ENCODE results near the gene ZNF14.
"Not testable (repeated sequence)": the region's sequence is repeated elsewhere in the genome, so short reads cannot be mapped to it uniquely, and the experiment has no call there.

The ZNF14 gene

DNA sequence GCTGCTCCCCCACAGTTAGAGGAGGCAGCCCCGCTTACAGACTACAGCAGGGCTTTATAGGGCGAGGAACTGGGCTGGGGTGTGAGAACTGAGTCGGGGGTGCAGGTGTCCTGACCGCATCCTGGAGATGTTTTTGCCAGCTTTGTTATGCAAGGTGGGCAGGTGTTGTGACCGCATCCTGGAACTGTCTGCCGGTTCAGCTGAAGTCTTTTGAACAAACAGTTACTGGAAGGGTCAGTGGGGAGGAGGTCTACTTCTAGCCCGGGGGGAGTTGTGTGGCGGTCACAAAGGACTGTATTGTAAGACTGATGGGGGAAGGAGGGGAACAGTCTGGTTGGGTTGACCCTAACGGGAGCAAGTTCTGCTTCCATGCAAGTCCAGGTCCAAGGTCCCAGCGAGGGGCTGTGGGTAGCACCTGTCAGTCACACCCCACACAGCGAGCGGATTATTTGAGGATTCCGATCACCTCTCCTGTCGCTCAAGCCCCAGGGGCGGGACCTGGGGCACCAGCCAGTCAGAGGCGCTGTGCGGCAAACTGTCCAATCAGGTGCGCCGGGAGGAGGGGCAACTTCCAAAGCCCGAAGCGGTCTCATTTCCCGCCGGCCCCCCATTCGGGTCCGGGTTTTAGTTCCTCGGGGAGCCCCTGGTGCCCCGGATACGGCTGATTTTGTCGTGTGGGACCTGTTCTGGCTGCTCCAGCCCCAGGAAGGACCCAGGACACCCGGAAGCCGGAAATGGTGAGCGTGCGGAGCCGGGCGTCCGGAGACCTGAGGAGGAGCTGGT, 64.5 kb downstream of the ZNF14 start, which contains the start of gene ZNF101:
Gene ZNF101 (plus strand): TSS at position 610 of the 783 bp plus-strand sequence. CDS start 125 bp downstream, at position 735.
- DNase-seq (ENCODE audit: extremely low spot score): peak; percentile 89
- TF ChIP-seq PKNOX1 (IDR thresholded peaks at IDR 0.05) (peak; percentile 98), L3MBTL2 (conservative IDR thresholded peaks at IDR 0.05) (peak; percentile 77), SUZ12 (IDR thresholded peaks at IDR 0.05) (no peak), FOXA1 (IDR thresholded peaks at IDR 0.05) (no peak), NFRKB (IDR thresholded peaks at IDR 0.05) (no peak), SP1 (IDR thresholded peaks at IDR 0.05) (no peak), ELF4 (IDR thresholded peaks at IDR 0.05) (0 out of 2 replicates have a peak, but pooled peaks have one; percentile 27), FOXK2 (IDR thresholded peaks at IDR 0.05) (no peak), BHLHE40 (IDR thresholded peaks at IDR 0.05; ENCODE audit: borderline replicate concordance) (no peak)
- ChIA-PET CTCF (no interaction called here), POLR2A (interaction anchor here (0.7 to 2.7 kb wide), 3 partner anchors 64 to 1660 kb away, joined by 3 to 13 read pairs (median 3); partner anchors contain the start of gene ZNF14)

DNA sequence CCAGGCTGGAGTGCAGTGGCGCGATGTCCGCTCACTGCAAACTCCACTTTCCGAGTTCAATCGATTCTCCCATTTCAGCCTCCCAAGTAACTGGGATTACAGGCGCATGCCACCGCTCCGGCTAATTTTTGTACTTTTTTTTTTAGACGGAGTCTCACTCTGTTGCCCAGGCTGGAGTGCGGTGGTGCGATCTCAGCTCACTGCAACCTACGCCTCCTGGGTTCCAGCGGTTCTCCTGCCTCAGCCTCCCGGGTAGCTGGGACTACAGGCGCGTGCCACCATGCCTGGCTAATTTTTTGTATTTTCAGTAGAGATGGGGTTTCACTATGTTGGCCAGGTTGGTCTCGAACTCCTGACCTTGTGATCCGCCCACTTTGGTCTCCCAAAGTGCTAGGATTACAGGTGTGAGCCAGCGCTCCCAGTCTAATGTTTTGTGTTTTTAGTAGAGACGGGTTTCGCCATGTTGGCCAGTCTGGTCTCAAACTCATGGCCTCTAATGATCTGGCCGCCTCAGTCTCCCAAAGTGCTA, 67.4 kb downstream of the ZNF14 start:
- CTCF ChIA-PET, POLR2A ChIA-PET: not testable (repeated sequence)

GRCh38 chr19:19663256-19664120, 69.4 kb downstream of the ZNF14 start, which contains the start of gene ATP13A1:
Gene ATP13A1, minus strand, starts transcription at chr19:19663676. Its CDS starts 10 bp downstream, at chr19:19663666.
- ChIA-PET POLR2A (interaction anchor here (1.1 to 1.3 kb wide), 2 partner anchors 11 to 46 kb away, joined by 3 to 5 read pairs; no protein-coding TSS in a partner anchor), CTCF (no interaction called here)
- TF ChIP-seq NFRKB (IDR thresholded peaks at IDR 0.05) (0 out of 2 replicates have a peak, but pooled peaks have one; percentile 65), FOXM1 (IDR thresholded peaks at IDR 0.05; ENCODE audit: borderline replicate concordance) (no peak), FOXK2 (IDR thresholded peaks at IDR 0.05) (no peak), LEF1 (IDR thresholded peaks at IDR 0.05; ENCODE audit: borderline replicate concordance) (peak; percentile 77; the same call in 1 of the 2 replicates), L3MBTL2 (conservative IDR thresholded peaks at IDR 0.05) (peak; percentile 45), SUZ12 (IDR thresholded peaks at IDR 0.05) (no peak), TARDBP (IDR thresholded peaks at IDR 0.05) (no peak), ARNT (IDR thresholded peaks at IDR 0.05) (peak; percentile 40; the same call in 1 of the 2 replicates), SP1 (IDR thresholded peaks at IDR 0.05) (no peak), ELF4 (IDR thresholded peaks at IDR 0.05) (peak; percentile 82), FOXA1 (IDR thresholded peaks at IDR 0.05) (no peak), CTBP1 (IDR thresholded peaks at IDR 0.05; ENCODE audit: borderline replicate concordance) (no peak), ZNF384 (IDR thresholded peaks at IDR 0.05) (no peak), PKNOX1 (IDR thresholded peaks at IDR 0.05) (peak; percentile 57), HDGF (IDR thresholded peaks at IDR 0.05; ENCODE audit: borderline replicate concordance) (no peak), BHLHE40 (IDR thresholded peaks at IDR 0.05; ENCODE audit: borderline replicate concordance) (no peak)
- DNase-seq (ENCODE audit: extremely low spot score): peak; percentile 87

More for the DNA sequence above, 67.4 kb downstream of the ZNF14 start:
- not testable (repeated sequence) for DNase-seq (ENCODE audit: extremely low spot score)

- ChIA-PET POLR2A (interaction anchor here (1.1 to 1.7 kb wide), 3 partner anchors 10 to 46 kb away, joined by 3 to 7 read pairs (median 5); no protein-coding TSS in a partner anchor), CTCF (no interaction called here)
- no peak for TF ChIP-seq FOXK2 (IDR thresholded peaks at IDR 0.05)
- TF ChIP-seq SUZ12 (IDR thresholded peaks at IDR 0.05): no peak
- TF ChIP-seq L3MBTL2 (conservative IDR thresholded peaks at IDR 0.05): no peak
- TF ChIP-seq LEF1 (IDR thresholded peaks at IDR 0.05; ENCODE audit: borderline replicate concordance): no peak
- no peak for TF ChIP-seq FOXA1 (IDR thresholded peaks at IDR 0.05)
- TF ChIP-seq ELF4 (IDR thresholded peaks at IDR 0.05): no peak
- no peak for TF ChIP-seq NFRKB (IDR thresholded peaks at IDR 0.05)
- no peak for TF ChIP-seq TARDBP (IDR thresholded peaks at IDR 0.05)
- no peak for TF ChIP-seq SP1 (IDR thresholded peaks at IDR 0.05)
- DNase-seq (ENCODE audit: extremely low spot score): peak; percentile 18
Observed at GRCh38 chr19:19662871-19663255, 70.0 kb downstream of the ZNF14 start.

DNA sequence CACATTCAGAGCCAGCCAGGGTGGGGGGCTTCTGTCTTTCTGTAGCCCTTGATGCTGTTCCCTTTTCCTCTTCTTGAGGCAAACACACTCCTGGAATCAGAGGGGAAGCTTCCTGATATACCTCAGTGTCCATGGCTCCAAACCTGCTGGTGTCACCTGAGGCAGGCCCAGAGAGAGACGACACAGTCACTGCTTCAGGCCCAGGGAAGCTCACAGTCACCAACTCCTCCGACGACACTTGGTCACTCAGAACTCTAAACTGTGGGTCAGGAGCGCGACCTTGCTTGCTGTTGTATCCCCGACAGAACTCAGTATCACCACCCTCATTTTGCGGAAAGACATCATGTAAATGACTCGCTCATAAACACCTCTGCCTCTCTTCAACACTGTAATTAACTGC, 70.6 kb downstream of the ZNF14 start:
- no peak for DNase-seq (ENCODE audit: extremely low spot score)
- TF ChIP-seq FOXK2 (IDR thresholded peaks at IDR 0.05) (no peak), TARDBP (IDR thresholded peaks at IDR 0.05) (no peak), ZNF384 (IDR thresholded peaks at IDR 0.05) (no peak), PKNOX1 (IDR thresholded peaks at IDR 0.05) (no peak), BHLHE40 (IDR thresholded peaks at IDR 0.05; ENCODE audit: borderline replicate concordance) (no peak), FOXM1 (IDR thresholded peaks at IDR 0.05; ENCODE audit: borderline replicate concordance) (no peak), HDGF (IDR thresholded peaks at IDR 0.05; ENCODE audit: borderline replicate concordance) (no peak), ARNT (IDR thresholded peaks at IDR 0.05) (no peak), SUZ12 (IDR thresholded peaks at IDR 0.05) (no peak), L3MBTL2 (conservative IDR thresholded peaks at IDR 0.05) (no peak), NFRKB (IDR thresholded peaks at IDR 0.05) (no peak), ELF4 (IDR thresholded peaks at IDR 0.05) (no peak), LEF1 (IDR thresholded peaks at IDR 0.05; ENCODE audit: borderline replicate concordance) (no peak), FOXA1 (IDR thresholded peaks at IDR 0.05) (no peak), SP1 (IDR thresholded peaks at IDR 0.05) (no peak), CTBP1 (IDR thresholded peaks at IDR 0.05; ENCODE audit: borderline replicate concordance) (no peak)
- ChIA-PET POLR2A (interaction anchor here (1.1 to 1.7 kb wide), 3 partner anchors 9 to 45 kb away, joined by 3 to 7 read pairs (median 5); no protein-coding TSS in a partner anchor), CTCF (no interaction called here)
